COLO668 (cell line): Measurements from ENCODE around the gene TMEM25.
"Not testable (repeated sequence)": the region's sequence is repeated elsewhere in the genome, so short reads cannot be mapped to it uniquely, and the experiment has no call there.

Experiments
- DNase-seq: peaks from one replicate; lab custom pipeline; 2025; ENCODE audit not compliant: unreplicated experiment; lab: John Stamatoyannopoulos, UW

The TMEM25 gene

DNA sequence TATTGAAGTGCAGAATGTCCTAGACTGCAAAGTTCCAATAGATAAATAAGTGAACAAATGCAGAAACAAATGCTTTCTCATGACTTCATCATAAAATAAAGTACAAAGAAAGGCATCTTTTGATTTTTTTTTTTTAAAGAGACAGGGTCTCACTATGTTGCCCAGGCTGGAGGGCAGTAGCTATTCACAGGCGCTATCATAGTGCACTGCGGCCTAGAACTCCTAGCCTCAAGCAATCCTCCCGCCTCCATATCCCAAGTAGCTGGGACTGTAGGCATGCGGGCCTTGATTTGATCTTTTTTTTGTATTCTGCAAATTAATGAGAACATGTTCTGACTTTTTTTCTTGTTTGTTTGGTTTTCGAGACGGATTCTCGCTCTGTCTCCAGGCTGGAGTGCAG lies 43.6 kb downstream of the TMEM25 start:
- no peak for DNase-seq

GRCh38 chr11:118577995-118578394 lies 47.0 kb downstream of the TMEM25 start:
- not testable (repeated sequence) for DNase-seq

- no peak for DNase-seq
Measured at GRCh38 chr11:118581057-118581456, 50.1 kb downstream of the TMEM25 start.
